C4-2B (cell line): ENCODE measurements around the gene CCR6.

Source experiments
- ZFX ChIP-seq: fragments of 450-650 bp; IDR thresholded peaks from 2 replicates; pipeline ENCODE4 v1.6.1; 2017
- TF ChIP-seq, protein P1 (sequence below): fragments of 450-650 bp; conservative IDR thresholded peaks from 2 replicates; pipeline ENCODE4 v1.5.1; 2017; ENCODE audit warnings: mild to moderate bottlenecking

DNA sequence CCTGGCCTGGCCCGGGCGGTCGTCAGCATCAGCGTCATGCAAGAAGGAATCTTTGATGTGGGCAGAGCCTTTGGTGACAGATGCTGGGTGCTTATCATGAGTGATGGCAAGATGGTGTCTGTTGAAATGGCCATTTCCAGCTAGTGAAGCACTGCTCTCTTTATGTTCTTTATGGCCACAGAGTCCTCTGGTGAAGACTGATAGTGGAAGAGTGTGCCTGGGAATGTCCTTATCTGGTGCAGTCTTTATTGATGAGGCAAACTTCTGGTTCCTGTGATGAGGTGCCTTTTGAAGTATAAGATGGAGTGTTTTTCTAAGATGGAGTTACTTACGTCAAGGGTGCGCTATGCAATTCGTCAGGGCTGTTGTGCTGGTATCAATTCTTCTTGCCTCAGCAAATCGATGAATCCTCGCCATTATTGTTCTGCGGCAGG is 22.6 kb upstream of the CCR6 start:
- TF ChIP-seq, protein P1, sequence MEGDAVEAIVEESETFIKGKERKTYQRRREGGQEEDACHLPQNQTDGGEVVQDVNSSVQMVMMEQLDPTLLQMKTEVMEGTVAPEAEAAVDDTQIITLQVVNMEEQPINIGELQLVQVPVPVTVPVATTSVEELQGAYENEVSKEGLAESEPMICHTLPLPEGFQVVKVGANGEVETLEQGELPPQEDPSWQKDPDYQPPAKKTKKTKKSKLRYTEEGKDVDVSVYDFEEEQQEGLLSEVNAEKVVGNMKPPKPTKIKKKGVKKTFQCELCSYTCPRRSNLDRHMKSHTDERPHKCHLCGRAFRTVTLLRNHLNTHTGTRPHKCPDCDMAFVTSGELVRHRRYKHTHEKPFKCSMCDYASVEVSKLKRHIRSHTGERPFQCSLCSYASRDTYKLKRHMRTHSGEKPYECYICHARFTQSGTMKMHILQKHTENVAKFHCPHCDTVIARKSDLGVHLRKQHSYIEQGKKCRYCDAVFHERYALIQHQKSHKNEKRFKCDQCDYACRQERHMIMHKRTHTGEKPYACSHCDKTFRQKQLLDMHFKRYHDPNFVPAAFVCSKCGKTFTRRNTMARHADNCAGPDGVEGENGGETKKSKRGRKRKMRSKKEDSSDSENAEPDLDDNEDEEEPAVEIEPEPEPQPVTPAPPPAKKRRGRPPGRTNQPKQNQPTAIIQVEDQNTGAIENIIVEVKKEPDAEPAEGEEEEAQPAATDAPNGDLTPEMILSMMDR, result no peak
- no peak for TF ChIP-seq ZFX
